ENCODE data around the gene DCC.

The DCC gene

DNA sequence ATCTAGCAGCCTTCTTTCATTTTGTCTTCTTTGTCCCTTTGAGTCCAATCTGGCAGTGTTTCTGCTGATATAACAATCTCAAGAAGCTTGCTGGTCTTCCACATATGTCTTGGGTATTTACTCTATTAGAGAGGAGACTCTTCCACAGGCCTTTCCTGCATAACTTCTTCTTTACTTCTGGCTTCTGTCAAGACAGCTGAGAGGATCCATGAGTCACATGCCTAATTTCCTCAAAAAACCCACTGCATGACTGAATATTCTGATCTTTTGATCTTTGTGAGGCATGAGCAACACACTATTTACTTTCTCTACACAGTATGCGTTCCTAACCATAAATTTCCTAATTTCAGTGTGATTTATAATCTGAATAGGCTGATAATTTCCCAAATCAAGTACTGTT, 5.1 kb upstream of the DCC start:
- peaks cover 5% of the 10 kb centered on the region for H3K4me1 ChIP-seq (ENCODE audit: control insufficient read depth, insufficient read depth, low read length, poor library complexity, severe bottlenecking)
- peak overlapping the region; percentile 56 for H3K27ac ChIP-seq (ENCODE audit: low read depth, low read length, severe bottlenecking)
- H3K9me3 ChIP-seq (ENCODE audit: control insufficient read depth, low read length) = no peaks in the 10 kb centered on the region
- no peaks in the 10 kb centered on the region for H3K36me3 ChIP-seq (ENCODE audit: control insufficient read depth, insufficient read depth, low read length)
- no CpG with 5 or more reads among the region's 1 CpG for WGBS, 2 experiments (ENCODE audit: insufficient coverage in 2 of 2)
- no peak overlapping the region for H3K4me3 ChIP-seq (ENCODE audit: extremely low read depth, insufficient read depth, low read length, poor library complexity, severe bottlenecking)

- Histone ChIP-seq H3K9me3 (ENCODE audit: control insufficient read depth, low read length) (no peaks in the 10 kb centered on the region), H3K27ac (ENCODE audit: low read depth, low read length, severe bottlenecking) (peak overlapping the region; percentile 62), H3K4me3 (ENCODE audit: extremely low read depth, insufficient read depth, low read length, poor library complexity, severe bottlenecking) (no peak overlapping the region), H3K4me1 (ENCODE audit: control insufficient read depth, insufficient read depth, low read length, poor library complexity, severe bottlenecking) (peaks cover 12% of the 10 kb centered on the region), H3K36me3 (ENCODE audit: control insufficient read depth, insufficient read depth, low read length) (no peaks in the 10 kb centered on the region)
- 86 to 100% methylated on average over 1 of the region's 1 CpG for WGBS, 2 experiments (ENCODE audit: insufficient coverage in 2 of 2)
Observed at GRCh38 chr18:52337276-52337675, 2.7 kb upstream of the DCC start.

DNA sequence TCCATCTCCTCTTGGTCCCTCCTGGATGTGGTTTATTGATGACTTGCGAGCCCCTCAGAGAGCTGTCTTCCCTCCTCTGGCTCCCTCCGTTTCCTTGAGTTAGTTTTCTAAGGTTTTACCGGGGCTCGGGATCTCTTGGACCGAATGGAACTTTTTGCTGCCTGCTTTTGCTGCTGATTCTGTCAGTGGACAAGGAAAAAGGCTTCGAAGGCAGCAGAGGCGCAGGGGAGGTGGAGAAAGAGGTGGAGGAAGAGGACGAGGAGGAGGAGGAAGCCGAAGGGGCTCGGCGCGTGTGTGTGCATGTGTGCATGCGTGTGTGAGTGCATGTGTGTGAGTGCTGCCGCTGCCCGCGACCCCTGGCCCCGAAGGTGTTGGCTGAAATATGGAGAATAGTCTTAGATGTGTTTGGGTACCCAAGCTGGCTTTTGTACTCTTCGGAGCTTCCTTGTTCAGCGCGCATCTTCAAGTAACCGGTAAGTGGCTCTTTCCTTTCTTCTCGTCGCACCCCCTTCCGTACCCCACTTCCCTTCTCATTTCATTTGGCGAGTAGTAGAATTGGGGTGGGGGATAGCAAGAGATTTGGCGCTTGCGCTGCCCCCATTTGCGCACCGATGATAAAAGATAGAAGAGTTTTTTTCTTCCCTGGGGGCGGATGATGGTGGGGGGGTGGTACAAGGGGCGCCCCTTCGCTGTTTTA, 557 bp downstream of the DCC start:
- Histone ChIP-seq H3K4me1 (ENCODE audit: control insufficient read depth, insufficient read depth, low read length, poor library complexity, severe bottlenecking) (peaks cover 23% of the 10 kb centered on the region), H3K9me3 (ENCODE audit: control insufficient read depth, low read length) (no peaks in the 10 kb centered on the region), H3K36me3 (ENCODE audit: control insufficient read depth, insufficient read depth, low read length) (no peaks in the 10 kb centered on the region), H3K27ac (ENCODE audit: low read depth, low read length, severe bottlenecking) (no peak overlapping the region), H3K4me3 (ENCODE audit: extremely low read depth, insufficient read depth, low read length, poor library complexity, severe bottlenecking) (peak overlapping the region; percentile 35)
- 1 to 2% methylated on average over 13 to 16 of the region's 32 CpGs for WGBS, 2 experiments (ENCODE audit: insufficient coverage in 2 of 2)

DNA sequence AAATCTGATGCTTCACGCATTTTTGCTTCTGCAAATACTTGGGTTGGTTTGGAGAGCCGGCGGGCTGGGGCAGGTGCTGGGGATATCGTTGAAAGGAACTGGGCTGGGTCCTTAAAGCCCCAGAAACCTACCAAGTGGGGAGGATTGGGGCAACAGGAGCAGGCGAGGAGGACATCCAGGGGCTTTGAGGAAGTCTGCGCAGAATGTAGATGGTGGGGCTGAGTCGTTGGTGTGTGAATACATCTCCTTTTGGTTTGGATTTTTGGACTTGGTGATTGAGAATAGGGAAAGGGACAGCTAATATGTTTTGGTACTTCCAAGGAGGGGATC, 1.1 kb downstream of the DCC start:
- no peak overlapping the region for H3K27ac ChIP-seq (ENCODE audit: low read depth, low read length, severe bottlenecking)
- WGBS, 2 experiments (ENCODE audit: insufficient coverage in 2 of 2) = 2 to 9% methylated on average over 6 to 7 of the region's 7 CpGs

GRCh38 chr18:52341608-52342381, 1.8 kb downstream of the DCC start:
- 1 to 2% methylated on average over 19 to 29 of the region's 45 CpGs for WGBS, 2 experiments (ENCODE audit: insufficient coverage in 2 of 2)
- peak overlapping the region; percentile 35 for H3K4me3 ChIP-seq (ENCODE audit: extremely low read depth, insufficient read depth, low read length, poor library complexity, severe bottlenecking)
- peaks cover 23% of the 10 kb centered on the region for H3K4me1 ChIP-seq (ENCODE audit: control insufficient read depth, insufficient read depth, low read length, poor library complexity, severe bottlenecking)
- H3K36me3 ChIP-seq (ENCODE audit: control insufficient read depth, insufficient read depth, low read length) = no peaks in the 10 kb centered on the region
- H3K9me3 ChIP-seq (ENCODE audit: control insufficient read depth, low read length) = no peaks in the 10 kb centered on the region
- H3K27ac ChIP-seq (ENCODE audit: low read depth, low read length, severe bottlenecking) = no peak overlapping the region

More for the DNA sequence above, 1.1 kb downstream of the DCC start:
- H3K9me3 ChIP-seq (ENCODE audit: control insufficient read depth, low read length) = no peaks in the 10 kb centered on the region
- peaks cover 23% of the 10 kb centered on the region for H3K4me1 ChIP-seq (ENCODE audit: control insufficient read depth, insufficient read depth, low read length, poor library complexity, severe bottlenecking)
- no peaks in the 10 kb centered on the region for H3K36me3 ChIP-seq (ENCODE audit: control insufficient read depth, insufficient read depth, low read length)
- peak overlapping the region; percentile 35 for H3K4me3 ChIP-seq (ENCODE audit: extremely low read depth, insufficient read depth, low read length, poor library complexity, severe bottlenecking)

DNA sequence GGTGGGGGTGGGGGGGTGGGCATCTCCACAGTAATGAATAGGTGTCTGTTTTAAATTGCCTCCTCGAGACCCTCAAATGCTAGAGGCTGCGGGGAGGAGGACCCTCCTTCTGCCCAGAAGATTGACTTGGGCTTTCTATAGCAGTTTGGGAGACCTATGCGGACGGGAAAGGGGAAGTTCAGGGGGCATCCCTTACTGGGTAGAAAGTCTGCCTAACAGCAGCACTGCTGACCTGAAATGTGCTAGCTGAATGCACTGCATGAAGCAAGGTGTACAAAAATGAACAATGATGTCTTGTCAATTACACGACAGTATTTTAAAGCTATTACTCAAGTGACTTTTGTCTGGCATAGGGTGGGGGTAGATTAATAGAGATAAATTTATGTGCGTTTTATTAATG, 2.5 kb downstream of the DCC start:
- no peak overlapping the region for H3K4me3 ChIP-seq (ENCODE audit: extremely low read depth, insufficient read depth, low read length, poor library complexity, severe bottlenecking)
- WGBS, 2 experiments (ENCODE audit: insufficient coverage in 2 of 2) = 49 to 50% methylated on average over 3 to 4 of the region's 6 CpGs
- H3K9me3 ChIP-seq (ENCODE audit: control insufficient read depth, low read length) = no peaks in the 10 kb centered on the region
- no peaks in the 10 kb centered on the region for H3K36me3 ChIP-seq (ENCODE audit: control insufficient read depth, insufficient read depth, low read length)
- H3K27ac ChIP-seq (ENCODE audit: low read depth, low read length, severe bottlenecking) = no peak overlapping the region
- peaks cover 23% of the 10 kb centered on the region for H3K4me1 ChIP-seq (ENCODE audit: control insufficient read depth, insufficient read depth, low read length, poor library complexity, severe bottlenecking)

- 44% methylated on average over 1 of the region's 2 CpGs; no CpG with 5 or more reads in 1 of the 2 experiments for WGBS, 2 experiments (ENCODE audit: insufficient coverage in 2 of 2)
- no peak overlapping the region for H3K27ac ChIP-seq (ENCODE audit: low read depth, low read length, severe bottlenecking)
Observed at GRCh38 chr18:52343138-52343537, 3.1 kb downstream of the DCC start.

DNA sequence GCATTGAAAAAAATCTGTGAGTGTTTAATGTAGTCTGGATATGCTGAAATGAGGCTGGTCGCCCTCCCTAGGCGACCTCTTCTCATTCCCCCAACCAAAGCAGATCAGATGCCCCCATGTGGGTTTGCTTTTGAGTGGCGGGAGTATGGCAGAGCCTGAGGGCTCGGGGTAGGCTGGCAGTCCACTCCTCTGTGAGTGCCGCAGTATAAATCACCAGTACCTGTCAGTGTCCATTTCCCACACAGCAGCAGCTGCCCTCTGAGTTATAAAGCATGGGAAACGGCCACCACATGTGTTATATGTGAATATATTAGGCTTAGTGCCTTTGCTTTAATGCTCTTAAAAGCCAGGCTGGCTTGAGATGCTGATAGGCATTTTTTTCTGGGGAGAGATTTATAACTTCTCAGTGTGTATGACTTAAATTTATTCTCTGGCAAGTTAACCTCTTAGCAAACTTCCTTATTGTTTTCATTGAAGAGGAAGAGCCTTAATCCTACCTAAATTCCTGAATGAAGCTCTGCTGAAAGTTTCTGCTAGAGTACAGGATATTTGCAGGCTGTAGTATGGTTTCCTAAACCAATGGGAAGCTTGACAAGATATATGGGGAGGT, 3.8 kb downstream of the DCC start:
- H3K4me1 ChIP-seq (ENCODE audit: control insufficient read depth, insufficient read depth, low read length, poor library complexity, severe bottlenecking) = peaks cover 23% of the 10 kb centered on the region
- no peaks in the 10 kb centered on the region for H3K36me3 ChIP-seq (ENCODE audit: control insufficient read depth, insufficient read depth, low read length)
- H3K9me3 ChIP-seq (ENCODE audit: control insufficient read depth, low read length) = no peaks in the 10 kb centered on the region
- no peak overlapping the region for H3K27ac ChIP-seq (ENCODE audit: low read depth, low read length, severe bottlenecking)
- 82% methylated on average over 3 of the region's 6 CpGs; no CpG with 5 or more reads in 1 of the 2 experiments for WGBS, 2 experiments (ENCODE audit: insufficient coverage in 2 of 2)
- H3K4me3 ChIP-seq (ENCODE audit: extremely low read depth, insufficient read depth, low read length, poor library complexity, severe bottlenecking) = no peak overlapping the region

More at GRCh38 chr18:52343138-52343537, 3.1 kb downstream of the DCC start:
- H3K9me3 ChIP-seq (ENCODE audit: control insufficient read depth, low read length) = no peaks in the 10 kb centered on the region
- H3K4me3 ChIP-seq (ENCODE audit: extremely low read depth, insufficient read depth, low read length, poor library complexity, severe bottlenecking) = no peak overlapping the region
- H3K36me3 ChIP-seq (ENCODE audit: control insufficient read depth, insufficient read depth, low read length) = no peaks in the 10 kb centered on the region
- peaks cover 23% of the 10 kb centered on the region for H3K4me1 ChIP-seq (ENCODE audit: control insufficient read depth, insufficient read depth, low read length, poor library complexity, severe bottlenecking)

DNA sequence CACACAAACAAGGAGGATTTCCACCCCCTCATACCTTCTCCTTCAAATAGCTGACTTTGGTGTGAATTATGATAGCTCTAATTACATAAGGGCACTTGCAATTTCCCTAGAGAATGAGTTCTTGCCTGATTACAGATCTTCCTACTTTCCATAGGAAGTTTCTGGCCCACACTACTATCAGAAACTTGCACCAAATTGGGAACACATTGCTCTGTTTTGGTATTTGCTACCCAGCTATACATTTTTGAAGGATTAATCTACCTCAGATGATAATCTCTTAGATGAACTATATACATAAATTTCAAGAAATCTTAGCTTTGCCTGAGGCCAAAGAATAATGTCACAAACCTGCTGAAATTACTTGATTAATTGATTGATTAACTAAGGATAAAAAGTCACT, 4.9 kb downstream of the DCC start:
- Histone ChIP-seq H3K27ac (ENCODE audit: low read depth, low read length, severe bottlenecking) (no peak overlapping the region), H3K4me1 (ENCODE audit: control insufficient read depth, insufficient read depth, low read length, poor library complexity, severe bottlenecking) (peaks cover 23% of the 10 kb centered on the region), H3K9me3 (ENCODE audit: control insufficient read depth, low read length) (no peaks in the 10 kb centered on the region), H3K4me3 (ENCODE audit: extremely low read depth, insufficient read depth, low read length, poor library complexity, severe bottlenecking) (no peak overlapping the region), H3K36me3 (ENCODE audit: control insufficient read depth, insufficient read depth, low read length) (no peaks in the 10 kb centered on the region)

GRCh38 chr18:52345428-52345827, 5.4 kb downstream of the DCC start:
- 83 to 100% methylated on average over 2 to 4 of the region's 4 CpGs for WGBS, 2 experiments (ENCODE audit: insufficient coverage in 2 of 2)
- Histone ChIP-seq H3K4me3 (ENCODE audit: extremely low read depth, insufficient read depth, low read length, poor library complexity, severe bottlenecking) (no peak overlapping the region), H3K9me3 (ENCODE audit: control insufficient read depth, low read length) (no peaks in the 10 kb centered on the region), H3K36me3 (ENCODE audit: control insufficient read depth, insufficient read depth, low read length) (no peaks in the 10 kb centered on the region), H3K4me1 (ENCODE audit: control insufficient read depth, insufficient read depth, low read length, poor library complexity, severe bottlenecking) (peaks cover 23% of the 10 kb centered on the region), H3K27ac (ENCODE audit: low read depth, low read length, severe bottlenecking) (no peak overlapping the region)

- no peaks in the 10 kb centered on the region for H3K9me3 ChIP-seq (ENCODE audit: control insufficient read depth, low read length)
- no peaks in the 10 kb centered on the region for H3K36me3 ChIP-seq (ENCODE audit: control insufficient read depth, insufficient read depth, low read length)
- WGBS, 2 experiments (ENCODE audit: insufficient coverage in 2 of 2) = 78 to 93% methylated on average over 1 to 2 of the region's 3 CpGs
- no peak overlapping the region for H3K27ac ChIP-seq (ENCODE audit: low read depth, low read length, severe bottlenecking)
- peaks cover 16% of the 10 kb centered on the region for H3K4me1 ChIP-seq (ENCODE audit: control insufficient read depth, insufficient read depth, low read length, poor library complexity, severe bottlenecking)
- H3K4me3 ChIP-seq (ENCODE audit: extremely low read depth, insufficient read depth, low read length, poor library complexity, severe bottlenecking) = no peak overlapping the region
Observed at GRCh38 chr18:52348209-52348608, 8.2 kb downstream of the DCC start.
